GM18519 (cell line): ENCODE measurements around the gene PSMB9.
A peak's percentile ranks its signal among the peaks of the same experiment; 100 is the strongest.

Source experiments
- ATAC-seq: cut with Tn5 transposase; IDR thresholded peaks from one replicate; pipeline ENCODE4 v1.9.1; 2021; ENCODE audit warnings: mild to moderate bottlenecking, moderate library complexity; ENCODE audit not compliant: unreplicated experiment, low FRiP score

The PSMB9 gene

DNA sequence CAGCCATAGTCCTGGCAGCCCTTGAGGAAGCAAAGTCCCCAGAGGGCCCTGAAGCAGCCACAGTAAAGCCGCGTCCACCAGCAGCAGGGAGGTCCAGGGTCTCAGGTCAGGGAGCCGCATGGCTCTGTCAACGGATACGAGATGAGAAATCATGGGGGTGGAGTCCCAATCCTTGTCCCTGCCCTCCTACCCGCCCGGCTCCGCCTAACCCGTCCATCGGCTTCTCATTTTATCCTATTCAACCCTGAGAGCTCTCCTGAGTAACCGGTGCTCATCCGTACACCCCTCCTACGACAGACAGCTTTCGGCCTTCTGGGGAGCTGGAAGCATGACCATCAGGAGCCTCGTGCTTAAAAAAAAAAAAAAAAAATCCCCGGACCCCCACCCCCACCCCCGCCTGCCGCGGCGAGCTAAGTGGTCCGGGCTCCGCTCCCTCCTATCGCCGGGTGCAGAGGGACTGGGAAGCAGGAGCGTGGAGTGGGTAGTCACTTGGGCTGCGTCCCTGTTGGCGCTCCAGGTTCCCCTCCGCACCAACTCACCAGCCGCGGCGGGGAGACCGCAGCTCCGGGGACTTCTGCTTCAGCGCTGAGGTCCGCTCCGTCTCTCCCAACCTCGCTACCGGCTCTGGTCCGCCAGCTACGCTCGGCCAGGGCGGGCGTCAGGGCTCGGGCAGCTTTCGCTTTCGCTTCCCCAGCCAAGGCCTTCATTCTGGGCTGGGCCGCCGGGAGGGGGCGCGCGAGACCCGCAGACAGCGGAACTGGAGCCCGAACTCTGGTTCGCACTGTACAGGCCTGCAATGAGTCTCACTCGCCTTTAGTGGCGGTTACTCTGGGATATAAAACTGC lies 15.7 kb upstream of the PSMB9 start, which contains the start of gene TAP2:
TAP2 (minus strand) TSS at position 626 of the 845 bp plus-strand sequence; CDS start at position 120, 506 bp downstream.
- peak; percentile 38 for ATAC-seq

DNA sequence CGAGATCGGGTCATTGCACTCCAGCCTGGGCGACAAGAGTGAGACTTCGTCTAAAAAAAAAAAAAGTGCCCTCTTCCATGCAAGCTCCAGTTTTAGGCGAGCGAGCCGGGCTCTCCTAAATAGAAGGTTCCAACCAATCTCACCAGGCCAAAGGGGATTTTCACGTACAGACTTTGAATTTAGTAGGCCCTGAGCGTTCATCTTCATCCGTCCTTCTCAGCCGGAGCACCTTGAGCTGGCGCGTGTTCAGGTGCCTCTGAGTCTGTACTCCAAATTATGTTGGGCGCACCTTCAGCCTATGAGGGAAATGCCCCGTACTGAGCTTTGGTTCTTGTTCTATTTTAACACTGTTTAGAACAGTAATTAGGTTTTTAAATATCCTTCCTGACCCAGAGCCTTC lies 14.6 kb upstream of the PSMB9 start:
- no peak for ATAC-seq

DNA sequence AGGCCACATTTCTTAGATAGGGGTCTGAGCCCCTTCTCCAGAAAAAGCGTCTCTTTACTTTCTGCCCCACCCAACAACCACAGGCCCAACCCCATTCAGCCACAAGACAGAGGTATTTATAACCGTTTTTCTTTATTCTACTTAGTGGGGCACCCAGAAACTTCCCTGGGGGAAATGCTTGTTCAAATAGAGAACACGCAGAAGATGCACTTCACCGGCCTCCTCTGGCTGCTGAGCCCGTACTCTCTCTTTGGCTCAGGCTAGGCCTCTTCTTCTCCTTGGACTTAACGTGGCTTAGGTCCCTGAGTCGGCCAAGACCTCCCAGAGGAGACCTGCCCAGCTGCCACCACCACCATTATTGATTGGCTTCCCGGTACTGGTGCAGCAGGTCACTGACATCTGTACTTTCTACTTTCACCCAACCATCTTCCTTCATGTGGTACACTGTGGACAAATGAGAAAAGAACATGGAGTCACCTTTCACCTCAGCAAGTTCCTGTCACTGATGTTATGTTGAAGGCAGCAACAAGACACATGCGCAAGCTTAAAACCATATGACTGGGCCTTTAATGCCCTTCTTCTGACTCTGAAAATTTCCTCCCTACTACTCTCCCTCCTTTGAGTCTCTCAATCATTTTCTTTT lies 13.3 kb upstream of the PSMB9 start:
- no peak for ATAC-seq

DNA sequence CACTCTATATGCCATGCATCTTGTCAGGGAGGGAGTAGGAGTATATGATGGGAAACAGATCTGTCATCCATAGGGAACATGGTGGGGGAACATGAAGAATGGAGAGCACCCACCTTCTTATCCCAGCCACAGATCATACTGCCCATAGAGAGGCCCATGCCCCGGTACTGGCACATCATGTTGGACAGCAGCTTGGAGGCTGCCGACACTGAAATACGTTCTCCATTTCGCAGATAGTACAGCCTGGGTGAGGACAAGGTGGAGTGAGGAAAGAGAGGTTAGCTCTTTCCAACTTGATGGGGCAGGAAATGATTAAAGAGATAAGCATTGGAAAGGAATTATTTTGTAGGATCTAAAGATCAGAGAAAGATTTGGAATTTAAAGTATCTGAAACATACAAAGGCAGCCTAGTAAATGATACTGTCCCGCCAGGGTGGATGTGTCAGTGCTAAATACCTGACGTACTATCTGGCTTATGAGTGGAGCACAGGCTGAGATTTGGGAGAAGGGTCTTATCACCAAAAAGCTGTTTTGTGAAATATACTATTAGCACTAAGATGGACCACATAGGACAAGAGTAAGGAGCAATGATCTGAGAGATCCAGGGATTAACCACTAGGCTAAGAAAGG lies 11.9 kb upstream of the PSMB9 start:
- ATAC-seq, result no peak

DNA sequence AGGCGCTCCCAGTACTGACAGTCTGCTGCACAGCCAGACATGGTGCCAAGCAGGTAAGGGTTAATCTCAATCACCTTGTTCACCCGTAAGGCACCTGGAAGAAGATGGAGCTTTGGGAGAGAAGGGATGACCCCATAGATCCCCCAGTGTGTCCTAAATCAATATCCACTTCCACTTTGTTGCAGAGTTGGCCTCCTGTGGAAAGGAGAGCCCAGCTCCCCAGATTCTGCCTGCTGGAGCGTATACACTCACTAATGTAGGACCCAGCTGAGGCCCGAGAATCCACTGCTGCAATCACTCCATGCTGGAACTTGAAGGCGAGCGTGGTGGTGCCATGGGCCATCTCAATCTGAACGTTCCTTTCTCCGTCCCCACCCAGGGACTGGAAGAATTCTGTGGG lies 11.3 kb upstream of the PSMB9 start:
- ATAC-seq, result no peak

DNA sequence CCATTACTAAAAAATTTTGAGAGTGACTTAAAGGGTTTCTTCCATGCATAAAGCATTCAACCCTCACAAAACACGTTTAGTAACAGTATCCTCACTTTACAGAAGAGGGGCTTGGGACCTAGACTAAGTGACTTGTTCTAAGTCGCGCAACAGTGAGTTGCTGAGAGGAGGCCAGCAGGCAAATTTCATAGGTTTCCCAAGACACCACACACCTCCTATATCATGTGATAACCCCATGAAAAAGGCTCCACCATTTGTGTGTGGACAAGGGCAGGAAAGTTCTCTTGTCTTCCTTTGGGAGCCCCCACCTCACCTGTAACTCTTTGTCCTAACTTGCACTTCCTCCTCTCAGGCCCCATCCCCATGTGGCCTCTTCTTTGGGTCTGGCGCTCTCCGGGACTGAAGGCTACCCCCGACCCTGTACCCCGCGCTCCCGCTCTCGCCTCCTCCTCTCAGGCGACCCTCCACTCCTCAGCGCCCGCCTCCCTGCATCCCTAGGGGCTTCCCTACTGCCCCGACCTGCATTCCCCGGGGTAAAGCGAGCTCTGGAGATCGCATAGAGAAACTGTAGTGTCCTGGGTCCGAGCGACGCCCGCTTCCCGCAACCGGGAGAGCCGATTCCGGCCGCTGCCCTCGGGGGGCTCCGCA lies 10.5 kb upstream of the PSMB9 start:
- no peak for ATAC-seq

DNA sequence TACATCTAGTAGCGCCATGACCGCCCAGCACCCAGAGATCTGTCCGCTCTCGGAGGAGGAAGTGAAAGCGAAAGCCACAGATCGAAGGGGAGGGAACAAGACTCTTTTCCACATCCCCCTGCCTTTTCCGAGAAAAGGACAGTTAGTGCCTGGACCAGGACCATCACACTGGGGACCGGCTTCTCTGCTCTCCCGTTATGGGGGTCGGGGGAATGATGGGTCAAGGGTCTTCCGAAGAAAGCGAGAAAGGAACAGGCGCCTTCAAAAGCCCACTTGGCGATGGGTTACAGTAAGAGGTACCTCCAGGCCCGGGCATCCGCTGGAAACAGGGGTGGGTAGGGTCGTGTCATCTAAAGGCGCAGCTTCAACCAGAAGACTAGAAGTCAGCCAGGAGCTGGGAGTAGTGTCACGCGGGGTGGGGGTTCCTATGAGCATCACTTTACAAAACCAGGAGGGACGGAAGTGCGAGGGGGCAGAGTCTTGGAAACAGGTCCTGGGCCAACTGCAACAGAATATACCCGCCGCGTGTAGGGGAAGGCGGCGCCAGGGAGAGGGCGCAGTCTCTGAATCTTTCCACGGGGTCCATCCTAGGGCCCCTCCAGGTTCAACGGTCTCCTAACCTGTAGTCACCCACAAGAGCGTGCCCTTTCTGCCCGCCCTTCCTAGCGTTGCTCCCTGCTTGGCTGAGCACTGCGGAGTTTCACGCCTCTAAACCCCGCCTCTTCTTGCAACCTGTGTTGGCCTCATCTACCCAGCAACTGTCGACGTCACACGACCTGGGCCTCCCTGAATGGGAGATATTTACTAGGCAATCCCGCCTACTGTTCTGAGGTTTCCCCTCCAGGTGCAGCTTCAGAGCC lies 9.8 kb upstream of the PSMB9 start, which contains the start of gene PSMB8:
PSMB8 (minus strand) TSS at position 69 of the 860 bp plus-strand sequence; CDS start at position 18, 51 bp downstream.
- ATAC-seq, result peak; percentile 62

DNA sequence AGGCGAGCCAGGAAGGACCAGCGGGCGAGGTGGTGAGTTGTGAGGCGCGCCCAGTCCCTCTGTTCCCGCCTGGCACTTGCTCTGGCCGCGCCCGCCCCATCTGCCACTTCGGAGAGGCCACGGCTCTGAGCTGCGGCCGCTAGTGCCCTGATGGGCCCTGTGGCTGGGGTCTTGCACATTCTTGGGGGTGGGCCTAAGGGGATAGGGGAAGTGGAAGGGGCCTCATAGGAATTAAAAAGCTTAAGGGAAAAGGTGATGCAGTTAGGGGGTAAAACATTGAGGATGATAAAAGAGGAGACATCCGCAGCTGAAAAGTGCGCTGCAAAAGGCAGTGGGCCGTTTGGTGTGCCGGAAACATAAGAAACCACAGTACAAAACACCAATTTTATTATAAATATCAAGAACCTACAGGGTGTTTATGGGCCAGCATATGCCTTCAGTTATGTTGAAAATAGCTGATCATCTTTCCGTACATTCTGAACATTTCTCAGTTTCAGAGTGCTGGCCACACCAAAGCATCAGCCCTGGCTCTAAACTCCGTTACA lies 9.1 kb upstream of the PSMB9 start:
- ATAC-seq, result no peak

DNA sequence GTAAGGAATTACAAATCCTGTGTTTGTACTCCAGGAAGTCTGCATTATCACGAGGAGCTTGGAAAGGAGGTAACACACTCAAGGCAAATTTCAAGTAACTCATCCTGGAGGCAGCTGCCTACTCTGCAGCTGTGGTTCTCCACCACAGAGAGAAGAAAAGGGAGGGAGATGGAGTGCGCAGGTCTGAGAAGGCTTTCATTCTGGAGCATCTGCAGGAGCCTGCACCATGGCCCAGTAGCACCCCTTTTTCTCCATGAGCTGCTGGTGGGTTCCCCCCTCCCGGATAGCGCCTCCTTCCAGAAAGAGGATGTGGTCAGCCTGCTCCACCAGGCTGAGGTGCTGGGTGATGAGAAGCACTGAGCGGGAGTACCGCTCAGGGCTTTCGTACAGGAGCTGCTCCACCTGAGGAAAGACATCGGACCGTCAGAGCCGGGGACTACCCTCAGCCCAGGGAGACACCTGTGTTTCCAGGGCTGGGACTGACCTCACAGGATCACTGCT lies 8.6 kb upstream of the PSMB9 start:
- no peak for ATAC-seq

DNA sequence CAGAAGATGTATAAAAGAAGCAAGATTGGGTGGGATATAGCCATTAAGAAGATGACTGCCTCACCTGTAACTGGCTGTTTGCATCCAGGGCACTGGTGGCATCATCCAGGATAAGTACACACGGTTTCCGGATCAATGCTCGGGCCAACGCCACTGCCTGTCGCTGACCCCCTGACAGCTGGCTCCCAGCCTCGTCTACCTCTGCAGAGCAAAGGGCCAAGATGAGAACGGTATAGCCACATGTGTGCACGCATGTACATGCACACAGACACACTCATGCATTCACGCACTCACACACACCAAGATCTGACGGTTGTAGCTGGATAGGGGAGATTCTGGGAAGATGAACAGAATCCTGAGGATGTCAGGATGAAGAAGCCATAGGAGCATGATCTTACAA lies 7.0 kb upstream of the PSMB9 start:
- no peak for ATAC-seq

DNA sequence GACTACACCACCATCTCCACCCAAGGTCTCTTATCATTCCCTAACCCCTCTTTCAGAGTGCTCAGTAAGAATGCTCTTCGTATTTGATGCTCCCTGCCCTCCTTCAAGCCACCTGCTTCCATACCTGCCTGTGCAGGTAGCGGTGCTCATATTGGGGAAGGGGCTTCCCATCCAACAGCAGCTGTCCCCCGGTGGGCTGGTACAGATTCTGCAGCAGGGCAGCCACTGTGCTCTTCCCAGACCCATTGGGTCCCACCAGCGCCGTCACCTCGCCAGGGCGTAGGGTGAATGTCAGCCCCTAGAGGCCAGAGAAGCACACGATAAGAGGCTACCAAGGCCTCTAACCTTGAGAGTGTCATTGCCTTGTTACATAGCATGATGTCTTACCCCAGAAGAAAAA lies 6.2 kb upstream of the PSMB9 start:
- no peak for ATAC-seq

DNA sequence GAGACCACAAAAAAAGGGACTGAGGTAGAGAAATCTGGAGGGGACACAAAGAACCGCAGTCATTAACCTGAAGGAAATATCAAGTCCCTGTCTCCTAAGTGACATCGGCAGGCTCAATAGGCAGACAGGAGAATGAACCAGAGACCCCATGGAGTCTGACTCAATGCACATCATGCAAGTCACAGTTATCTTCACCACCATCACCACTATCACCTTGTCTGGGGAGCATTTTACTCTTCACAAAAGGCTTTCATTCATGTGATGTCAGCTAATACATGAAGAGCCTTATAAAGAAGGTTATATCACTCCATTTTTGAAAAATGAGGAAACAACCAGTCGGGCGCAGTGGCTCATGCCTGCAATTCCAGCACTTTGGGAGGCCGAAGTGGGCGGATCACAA lies 4.9 kb upstream of the PSMB9 start:
- no peak for ATAC-seq

DNA sequence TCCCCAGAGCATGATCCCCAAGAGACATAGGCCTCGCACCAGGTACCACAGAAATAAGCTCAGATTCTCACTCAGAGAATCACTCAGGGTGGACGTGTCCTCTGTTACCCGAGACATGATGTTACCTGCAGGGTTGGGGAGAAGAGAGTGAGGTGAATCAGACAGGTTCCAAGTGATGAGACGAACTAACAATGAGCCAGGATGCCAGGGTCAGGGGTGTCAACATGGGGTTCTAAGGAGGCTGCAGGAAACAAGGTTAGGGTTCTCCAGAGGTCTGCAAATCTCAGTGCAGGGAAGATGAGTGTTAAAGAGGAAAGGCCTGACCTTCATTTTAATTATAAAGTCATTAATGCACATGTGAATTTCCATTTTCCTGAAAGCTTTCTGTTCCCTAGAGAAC lies 3.0 kb upstream of the PSMB9 start:
- no peak for ATAC-seq

DNA sequence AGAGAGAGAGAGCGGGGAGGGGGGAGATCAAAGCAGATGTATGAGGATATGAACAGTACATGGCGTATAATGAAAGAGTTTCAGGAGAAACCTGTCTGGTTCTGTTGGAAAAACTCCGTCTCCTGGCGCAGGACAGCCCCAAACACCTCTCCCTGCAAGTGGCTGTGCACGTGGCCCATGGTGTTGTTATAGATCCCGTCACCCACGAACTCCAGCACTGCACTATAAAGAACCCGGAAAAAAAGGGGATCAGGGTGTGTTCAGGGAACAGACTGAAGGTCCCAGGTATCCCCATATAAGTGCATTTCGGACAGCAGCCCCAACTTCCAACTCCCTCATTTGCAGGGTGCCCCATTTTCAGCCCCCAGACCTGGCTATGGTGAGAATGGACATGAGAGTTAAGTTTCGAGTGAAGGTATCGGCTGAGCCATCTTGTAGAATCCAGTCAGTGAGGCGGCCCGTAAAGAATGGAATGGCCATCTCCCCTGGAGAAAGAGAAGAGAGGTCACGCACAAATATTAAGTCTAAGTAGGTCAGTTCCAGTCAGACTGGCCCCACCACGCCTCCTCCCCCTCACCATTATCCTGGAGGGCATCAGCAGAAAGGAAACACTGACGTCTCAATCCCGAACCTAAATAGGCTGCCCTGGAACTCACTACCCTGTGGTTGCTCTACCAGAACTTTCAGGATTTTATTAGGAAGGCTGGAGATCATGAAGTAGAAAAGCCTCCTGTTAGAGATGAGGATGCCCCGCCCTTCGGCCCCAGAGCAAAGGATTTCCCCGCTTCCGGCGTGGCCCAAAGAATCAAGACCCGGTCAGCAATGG lies 1.8 kb upstream of the PSMB9 start:
- ATAC-seq, result no peak

DNA sequence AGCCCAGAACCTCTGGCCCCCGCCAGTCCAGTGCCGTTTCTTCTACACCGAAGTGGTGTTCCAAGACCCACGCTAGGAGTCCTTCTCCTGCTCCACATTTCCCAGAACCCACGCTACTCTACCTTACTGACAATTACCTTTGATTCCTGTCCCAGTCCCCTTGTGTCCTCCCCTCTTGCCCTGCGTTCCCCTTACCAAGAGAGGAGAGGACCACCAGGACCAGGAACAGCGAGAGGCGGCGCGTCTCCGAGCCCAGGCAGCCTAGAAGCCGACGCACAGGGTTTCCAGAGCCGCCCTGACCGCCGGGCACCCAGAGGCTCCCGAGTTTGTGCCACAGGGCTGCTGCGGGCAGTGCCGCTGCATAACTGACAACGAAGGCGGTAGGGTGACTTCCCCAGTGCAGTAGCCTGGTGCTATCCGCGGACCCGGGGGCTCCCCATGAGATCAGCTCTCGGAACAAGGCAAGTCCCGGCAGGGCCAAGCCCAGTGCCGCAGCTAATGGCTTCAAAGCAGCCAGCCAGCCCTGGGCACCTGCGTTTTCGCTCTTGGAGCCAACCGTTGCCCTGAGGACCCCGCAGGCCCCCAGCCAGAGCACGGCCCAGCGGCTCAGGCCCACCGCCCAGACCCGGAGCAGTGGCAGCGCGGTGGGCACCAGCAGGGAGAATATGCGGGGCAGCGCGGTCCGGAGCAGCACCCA lies 1.0 kb upstream of the PSMB9 start:
- ATAC-seq, result peak; percentile 5

DNA sequence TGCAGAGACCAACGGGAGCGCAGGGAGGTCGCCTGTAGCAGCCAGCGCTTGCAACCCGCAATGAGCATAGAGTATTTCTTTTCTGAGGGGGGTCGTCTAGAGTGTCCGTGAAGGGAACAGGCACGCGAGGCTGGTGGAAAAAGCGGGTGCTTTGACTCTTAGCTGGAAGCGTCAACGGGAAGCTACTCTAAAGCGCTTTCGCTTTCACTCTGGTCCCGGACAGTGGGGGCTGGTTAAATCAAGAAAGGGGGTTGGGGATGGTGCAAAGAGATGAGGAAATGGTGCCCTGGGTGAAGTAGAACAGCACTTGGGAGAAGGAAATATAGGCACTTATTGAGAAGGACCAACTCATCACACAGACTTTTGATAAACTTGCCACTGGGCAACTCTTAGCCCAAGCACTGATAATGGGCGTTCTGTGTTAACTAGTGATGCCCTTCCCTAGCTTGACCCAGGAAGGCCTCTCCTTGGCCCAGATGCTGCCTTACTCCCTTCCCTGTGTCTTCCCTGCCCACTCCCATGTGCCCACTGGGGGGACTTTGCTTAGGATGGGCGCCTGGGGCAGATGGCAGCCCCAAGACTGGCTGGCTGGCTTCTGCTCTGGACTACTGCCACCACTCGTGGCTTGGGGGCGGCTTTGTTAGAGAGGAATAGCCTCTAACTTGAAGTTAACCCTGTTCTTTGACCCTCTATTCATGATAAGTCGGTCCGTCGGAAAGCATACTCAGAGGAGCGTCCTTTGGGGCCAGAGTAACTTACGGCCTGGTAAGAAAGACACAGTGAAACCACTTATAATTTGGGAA lies 585 bp downstream of the PSMB9 start:
- no peak for ATAC-seq

DNA sequence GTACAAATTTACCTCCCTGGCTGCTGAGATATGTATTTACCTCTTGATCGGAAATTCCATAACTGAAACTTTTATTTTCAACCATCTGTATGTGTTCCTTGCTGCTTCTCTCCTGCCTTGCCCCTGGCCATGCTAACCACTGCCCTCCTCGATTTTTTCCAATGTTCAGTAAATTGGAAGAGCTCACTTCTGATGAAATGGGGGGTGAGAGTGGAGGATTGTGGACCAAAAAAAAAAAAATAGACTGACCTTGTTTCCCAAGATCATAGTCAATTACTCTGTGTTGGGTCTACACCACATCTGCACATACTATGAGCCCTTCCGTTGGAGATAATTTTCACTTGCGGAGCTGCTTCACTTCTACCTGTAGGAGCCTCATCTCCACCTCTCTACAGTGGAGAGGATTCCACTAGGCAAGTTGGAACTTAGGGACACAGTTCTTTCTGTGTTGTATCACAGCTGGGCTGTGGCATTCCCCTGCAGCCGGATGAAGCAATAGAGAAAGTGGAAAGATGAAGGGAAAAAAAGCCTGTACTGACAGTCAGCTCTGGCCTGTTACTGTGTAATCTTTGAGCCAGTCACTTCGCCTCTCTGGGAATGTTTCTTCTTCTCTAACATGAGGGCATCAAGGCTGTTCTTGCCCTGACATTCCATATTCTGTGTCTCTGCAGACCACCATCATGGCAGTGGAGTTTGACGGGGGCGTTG lies 1.6 kb downstream of the PSMB9 start:
- no peak for ATAC-seq
